Measurements from ENCODE around the gene CUZD1.

DNA sequence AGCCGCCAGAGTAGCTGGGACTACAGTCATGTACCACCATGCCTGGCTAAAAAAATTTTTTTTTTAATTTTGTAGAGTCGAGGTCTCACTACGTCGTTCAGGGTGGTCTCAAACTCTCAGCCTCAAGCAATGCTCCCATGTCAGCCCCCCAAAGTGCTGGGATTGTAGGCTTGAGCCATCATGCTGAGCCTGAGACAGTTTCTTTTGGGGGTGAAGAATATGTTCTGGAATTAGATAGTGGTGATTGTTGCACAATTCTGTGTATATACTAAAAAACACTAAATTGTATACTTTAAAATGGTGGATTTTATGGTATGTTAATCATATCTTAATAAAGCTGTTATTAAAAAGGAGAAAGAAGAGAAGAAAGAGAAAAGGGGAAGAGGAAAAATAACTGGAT, 1.5 kb downstream of the CUZD1 start:
- TF ChIP-seq POLR2A (IDR thresholded peaks at IDR 0.05): no peak
- TF ChIP-seq, protein P1, sequence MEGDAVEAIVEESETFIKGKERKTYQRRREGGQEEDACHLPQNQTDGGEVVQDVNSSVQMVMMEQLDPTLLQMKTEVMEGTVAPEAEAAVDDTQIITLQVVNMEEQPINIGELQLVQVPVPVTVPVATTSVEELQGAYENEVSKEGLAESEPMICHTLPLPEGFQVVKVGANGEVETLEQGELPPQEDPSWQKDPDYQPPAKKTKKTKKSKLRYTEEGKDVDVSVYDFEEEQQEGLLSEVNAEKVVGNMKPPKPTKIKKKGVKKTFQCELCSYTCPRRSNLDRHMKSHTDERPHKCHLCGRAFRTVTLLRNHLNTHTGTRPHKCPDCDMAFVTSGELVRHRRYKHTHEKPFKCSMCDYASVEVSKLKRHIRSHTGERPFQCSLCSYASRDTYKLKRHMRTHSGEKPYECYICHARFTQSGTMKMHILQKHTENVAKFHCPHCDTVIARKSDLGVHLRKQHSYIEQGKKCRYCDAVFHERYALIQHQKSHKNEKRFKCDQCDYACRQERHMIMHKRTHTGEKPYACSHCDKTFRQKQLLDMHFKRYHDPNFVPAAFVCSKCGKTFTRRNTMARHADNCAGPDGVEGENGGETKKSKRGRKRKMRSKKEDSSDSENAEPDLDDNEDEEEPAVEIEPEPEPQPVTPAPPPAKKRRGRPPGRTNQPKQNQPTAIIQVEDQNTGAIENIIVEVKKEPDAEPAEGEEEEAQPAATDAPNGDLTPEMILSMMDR (IDR thresholded peaks at IDR 0.05): no peak
